Gastrocnemius medialis (tissue), 4 donors: ENCODE data around the gene TMEM37. TPM values are rescaled to one million over a fixed set of nuclear protein-coding genes. Genes with fewer than 3 reads are reported as not detected.
A peak's percentile ranks its signal among the peaks of the same experiment; 100 is the strongest.

Experiments used
- ATAC-seq, 2 donors: fragments of 150-250 bp; one replicate each; pipeline ENCODE4 v1.9.1; 2016
- DNase-seq, 2 donors: peaks; one replicate each; pipeline ENCODE4 v3.0.0-alpha.2; 2019
- H3K27ac ChIP-seq, 4 donors: fragments of 200-600 bp; sonication (generic); 1 replicate in 1 of 4; 2 replicates in 3 of 4; pipeline ENCODE4 v1.5.1; 2016 to 2018; ENCODE audit warnings: mild to moderate bottlenecking in 2 of 4, moderate library complexity in 1 of 4
- H3K27me3 ChIP-seq, 3 donors: fragments of 200-600 bp; sonication (generic) in 2 of 3; 1 replicate in 1 of 3; 2 replicates in 2 of 3; pipeline versions ENCODE4 v1.5.1 to v1.6.0; 2016 to 2019; ENCODE audit warnings: mild to moderate bottlenecking in 1 of 3, moderate library complexity in 1 of 3
- H3K36me3 ChIP-seq, 2 donors: fragments of 200-600 bp; sonication (generic) in 1 of 2; one replicate each; pipeline ENCODE4 v1.5.1; 2017 to 2018
- H3K4me1 ChIP-seq, 2 donors: fragments of 200-600 bp; sonication (generic) in 1 of 2; one replicate each; pipeline ENCODE4 v1.5.1; 2016 to 2017; ENCODE audit warnings: mild to moderate bottlenecking in 2 of 2
- H3K4me3 ChIP-seq, 4 donors: fragments of 200-600 bp; sonication (generic) in 3 of 4; 1 replicate in 1 of 4; 2 replicates in 3 of 4; pipeline ENCODE4 v1.5.1; 2016 to 2019; ENCODE audit warnings: mild to moderate bottlenecking in 2 of 4
- H3K9me3 ChIP-seq, 3 donors: fragments of 200-600 bp; sonication (generic) in 2 of 3; 1 replicate in 1 of 3; 2 replicates in 2 of 3; pipeline ENCODE4 v1.5.1; 2016 to 2019
- CTCF ChIP-seq, 5 experiments: fragments of 450-650 bp in 3 of 5; fragments of 200-600 bp in 2 of 5; sonication (generic) in 2 of 5; IDR thresholded peaks in 4 of 5; conservative IDR thresholded peaks in 1 of 5; 1 replicate in 4 of 5; 2 replicates in 1 of 5; pipeline ENCODE4 v1.5.1; 2016 to 2019; ENCODE audit warnings: antibody characterized with exemption in 5 of 5, mild to moderate bottlenecking in 3 of 5, moderate library complexity in 3 of 5
- POLR2A ChIP-seq, 2 donors: fragments of 450-650 bp; IDR thresholded peaks; one replicate each; pipeline ENCODE4 v1.6.1; 2017; ENCODE audit warnings: antibody characterized with exemption in 2 of 2, mild to moderate bottlenecking in 2 of 2, moderate library complexity in 2 of 2
- in situ Hi-C, 4 donors: fragments of 200-750 bp; cut with MboI; loops; one replicate each; pipeline versions ENCODE4 v1.15.0 to v1.8.0; 2017; ENCODE audit warnings: low sequenced_read_pairs in 4 of 4
- intact Hi-C: fragments of 100-400 bp; cut with DNase I; formaldehyde crosslinking; loops from one replicate; pipeline ENCODE4 v1.15.1; 2023; ENCODE audit warnings: low total_unique reads
- total RNA-seq, 4 donors: library from RNA; depleted of rRNA; stranded (reverse); fragments of >200 nt; gene quantifications; one replicate each; pipeline versions ENCODE4 v1.1.0 to v1.2.3, GENCODE V29; 2016

Gene TMEM37
- total RNA-seq, 4 donors from 2014 or later = 0.49 to 2.7 (median 0.64) TPM

DNA sequence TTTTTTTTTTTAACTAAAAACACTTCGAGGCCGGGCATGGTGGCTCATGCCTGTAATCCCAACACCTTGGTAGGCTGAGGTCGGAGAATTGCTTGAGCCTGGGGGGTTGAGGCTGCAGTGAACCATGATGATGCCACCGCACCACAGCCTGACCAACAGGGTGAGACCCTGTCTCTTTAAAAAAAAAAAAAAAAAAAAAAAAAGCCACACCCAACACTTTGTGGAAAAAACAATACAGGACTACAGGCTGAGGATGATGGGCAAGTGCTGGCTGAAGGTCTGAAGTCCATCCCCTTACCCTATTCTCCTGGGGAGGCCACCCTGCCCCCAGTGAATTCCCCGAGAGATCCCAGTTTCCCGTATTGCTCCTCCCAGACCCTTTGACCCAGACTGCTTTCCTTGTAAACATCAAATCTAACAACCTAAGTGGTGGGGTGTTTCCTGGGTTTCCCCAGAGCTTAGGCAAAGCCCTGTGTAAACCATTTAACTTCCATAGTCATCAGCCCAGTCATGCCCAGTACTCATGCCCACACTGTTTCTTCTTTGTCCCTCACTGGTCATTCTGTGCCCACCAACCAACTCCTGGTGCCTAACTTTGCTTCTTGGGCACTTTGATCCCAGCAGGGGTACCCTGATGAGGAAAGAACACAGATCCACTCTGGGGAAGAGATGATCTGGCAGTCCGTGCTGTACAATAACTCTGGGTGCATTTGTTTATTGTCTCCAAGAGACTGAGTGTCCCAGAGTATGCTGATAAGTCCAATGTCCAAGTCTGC lies 5.8 kb upstream of the TMEM37 start:
- DNase-seq = no peak
- in situ Hi-C loops = no loop called here
- Histone ChIP-seq H3K36me3 (no peaks in the 10 kb centered on the region), H3K9me3 (no peaks in the 10 kb centered on the region), H3K27ac (no peak overlapping the region), H3K27me3 (no peaks in the 10 kb centered on the region), H3K4me3 (no peak overlapping the region), H3K4me1 (no peaks in the 10 kb centered on the region)
- intact Hi-C loops = no loop called here
- TF ChIP-seq POLR2A (IDR thresholded peaks at IDR 0.05) = no peak
- ATAC-seq = no peak

DNA sequence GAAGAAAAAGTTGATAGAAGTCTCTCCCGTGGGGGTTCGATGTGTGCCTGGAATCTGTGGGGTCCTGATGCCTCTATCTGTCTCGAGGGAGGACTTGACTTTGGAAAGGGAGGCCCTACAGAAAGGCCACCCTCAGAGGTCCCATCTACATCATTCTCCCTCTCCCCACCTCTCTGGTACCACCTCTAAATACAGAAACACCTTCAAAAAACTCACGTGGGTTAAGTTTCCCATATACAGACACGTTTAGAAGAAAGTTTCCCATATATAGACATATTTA lies 5.3 kb upstream of the TMEM37 start:
- no peaks in the 10 kb centered on the region for H3K9me3 ChIP-seq
- H3K36me3 ChIP-seq = no peaks in the 10 kb centered on the region
- peaks cover 0 to 5% of the 10 kb centered on the region in 2 donors for H3K4me1 ChIP-seq
- intact Hi-C loops (no loop called here), in situ Hi-C loops (no loop called here)
- ATAC-seq = no peak
- no peaks in the 10 kb centered on the region for H3K27me3 ChIP-seq
- no peak overlapping the region for H3K4me3 ChIP-seq
- no peak for TF ChIP-seq POLR2A (IDR thresholded peaks at IDR 0.05)
- no peak for TF ChIP-seq CTCF (IDR thresholded peaks at IDR 0.05 in 4 of 5, conservative IDR thresholded peaks at IDR 0.05 in 1 of 5)
- DNase-seq = no peak
- H3K27ac ChIP-seq = no peak overlapping the region

- intact Hi-C loops = no loop called here
These were observed 4.8 kb upstream of the TMEM37 start for GRCh38 chr2:119426801-119427395.

GRCh38 chr2:119427756-119428155 lies 3.9 kb upstream of the TMEM37 start:
- TF ChIP-seq POLR2A (IDR thresholded peaks at IDR 0.05) = no peak
- no peak for TF ChIP-seq CTCF (IDR thresholded peaks at IDR 0.05 in 4 of 5, conservative IDR thresholded peaks at IDR 0.05 in 1 of 5)
- DNase-seq (no peak), ATAC-seq (no peak)
- Histone ChIP-seq H3K36me3 (no peaks in the 10 kb centered on the region), H3K27me3 (no peaks in the 10 kb centered on the region), H3K9me3 (no peaks in the 10 kb centered on the region), H3K4me1 (peaks cover 6 to 7% of the 10 kb centered on the region in 2 donors), H3K27ac (no peak overlapping the region), H3K4me3 (no peak overlapping the region)
- intact Hi-C loops = no loop called here
- in situ Hi-C loops = no loop called here

More at GRCh38 chr2:119426801-119427395, 4.8 kb upstream of the TMEM37 start:
- in situ Hi-C loops = no loop called here
- ATAC-seq (no peak), DNase-seq (peak in 1 of 2 donors; percentile 15)
- Histone ChIP-seq H3K9me3 (no peaks in the 10 kb centered on the region), H3K4me1 (peaks cover 0 to 6% of the 10 kb centered on the region in 2 donors), H3K27ac (no peak overlapping the region), H3K4me3 (no peak overlapping the region), H3K36me3 (no peaks in the 10 kb centered on the region), H3K27me3 (no peaks in the 10 kb centered on the region)
- TF ChIP-seq CTCF (IDR thresholded peaks at IDR 0.05 in 4 of 5, conservative IDR thresholded peaks at IDR 0.05 in 1 of 5) (no peak), POLR2A (IDR thresholded peaks at IDR 0.05) (no peak)

DNA sequence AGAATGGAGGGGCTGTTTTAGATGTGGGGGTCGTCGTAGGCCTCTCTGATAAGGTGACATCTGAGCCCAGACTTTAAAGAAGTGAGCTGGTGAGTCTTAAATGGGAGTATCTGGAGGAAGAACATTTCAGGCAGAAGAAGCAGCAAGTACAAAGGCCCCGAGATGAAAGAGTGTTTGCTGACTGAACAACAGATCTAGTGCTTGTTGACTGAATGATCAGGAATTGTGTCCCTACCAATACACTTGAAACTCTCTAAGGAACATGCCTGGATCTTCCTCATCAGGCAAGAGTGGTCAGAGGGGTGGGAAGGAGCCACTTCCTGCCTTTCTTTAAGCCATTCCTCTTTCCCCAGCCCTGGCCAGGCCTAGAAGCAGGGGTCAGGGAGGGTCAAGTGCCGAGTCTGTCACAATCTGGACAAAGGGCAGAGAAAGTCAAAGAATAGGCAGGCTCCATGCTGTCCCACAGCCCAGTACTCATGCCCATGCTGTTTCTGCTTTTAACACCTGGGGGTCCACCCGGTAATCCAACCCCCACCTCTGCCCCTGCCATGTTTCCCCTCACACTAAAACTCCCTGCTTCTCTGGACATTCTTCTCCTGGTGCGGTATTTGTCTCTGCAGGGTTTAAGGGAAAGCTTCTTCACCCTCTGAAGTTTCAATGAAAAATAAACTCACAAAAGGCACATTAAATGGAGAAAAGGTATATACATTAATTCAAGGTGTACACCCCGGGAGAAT lies 3.0 kb upstream of the TMEM37 start:
- Histone ChIP-seq H3K27ac (no peak overlapping the region), H3K36me3 (no peaks in the 10 kb centered on the region), H3K27me3 (no peaks in the 10 kb centered on the region), H3K9me3 (no peaks in the 10 kb centered on the region), H3K4me3 (no peak overlapping the region), H3K4me1 (peaks cover 6 to 7% of the 10 kb centered on the region in 2 donors)
- intact Hi-C loops (no loop called here), in situ Hi-C loops (no loop called here)
- ATAC-seq (no peak), DNase-seq (peak; percentile 24 to 36)
- TF ChIP-seq POLR2A (IDR thresholded peaks at IDR 0.05) (no peak), CTCF (IDR thresholded peaks at IDR 0.05 in 4 of 5, conservative IDR thresholded peaks at IDR 0.05 in 1 of 5) (no peak)
